ENCODE data around the gene UBE2N. TPM values are rescaled to one million over a fixed set of nuclear protein-coding genes. Genes with fewer than 3 reads are reported as not detected.

UBE2N gene
- total and polyA plus RNA-seq, 10 of the 15 experiments (the other 5 are each of a cell fraction or from before 2014, with no cell fraction given) = 243 to 945 (median 443) TPM

DNA sequence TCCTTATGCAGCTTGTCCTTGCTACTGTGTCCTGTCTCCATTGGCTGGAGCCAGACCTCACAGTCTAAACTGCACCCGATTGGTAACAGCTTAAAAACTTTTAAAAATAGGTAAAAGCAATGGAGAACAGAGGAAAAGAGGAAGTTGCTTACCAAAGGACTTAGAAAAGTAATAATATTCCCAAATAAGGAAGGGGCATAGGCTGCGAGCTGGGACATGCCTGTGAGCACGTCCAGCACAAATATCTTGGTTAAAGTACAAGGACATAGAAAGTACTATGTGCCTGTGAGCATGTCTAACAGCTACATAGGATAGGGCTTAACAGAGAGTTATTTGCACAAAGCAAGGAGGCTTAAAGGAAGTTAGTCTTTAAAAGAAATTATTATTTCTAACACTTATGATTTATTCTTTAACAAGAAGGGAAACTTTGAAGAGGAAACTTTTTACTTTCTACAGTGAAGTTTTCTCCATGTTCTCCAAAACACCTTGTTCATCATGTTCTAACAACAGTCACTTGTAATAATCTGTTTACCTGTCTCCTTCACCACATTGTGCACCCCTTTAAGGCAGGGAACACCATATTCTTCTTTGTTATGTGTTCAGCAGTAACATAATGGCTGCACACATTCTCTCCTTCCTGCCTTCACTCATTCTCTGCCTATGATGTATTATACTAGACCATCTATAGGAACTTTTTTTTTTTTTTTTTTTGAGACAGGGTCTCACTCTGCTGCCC is 9.8 kb upstream of the UBE2N start:
- no peak overlapping the region; the same call in 1 of the 2 replicates for H2AFZ ChIP-seq (ENCODE audit: control insufficient read depth, low read depth, low read length)
- H3K27me3 ChIP-seq (replicated peaks in 1 of 2; ENCODE audit: control insufficient read depth in 2 of 2, insufficient read depth in 2 of 2, low read length in 1 of 2) = no peaks in the 10 kb centered on the region
- ATAC-seq (no peak), DNase-seq (ENCODE audit: low read depth, low spot score) (no peak), FAIRE-seq (no peak)
- 45% methylated on average over 3 of the region's 3 CpGs for WGBS (ENCODE audit: insufficient coverage, insufficient replicate concordance, low lambda C conversion rate, missing lambda C conversion rate)
- no peaks in the 10 kb centered on the region for H3K79me2 ChIP-seq (ENCODE audit: control insufficient read depth, insufficient read depth, low read length)
- intact Hi-C loops (cut with micrococcal nuclease; ENCODE audit: unreplicated experiment) = no loop called here
- no peaks in the 10 kb centered on the region for H4K20me1 ChIP-seq (ENCODE audit: control insufficient read depth, insufficient read depth)
- H3K4me1 ChIP-seq (ENCODE audit: control insufficient read depth, insufficient read depth, low read length) = peaks cover 4% of the 10 kb centered on the region; the same call in 1 of the 2 replicates
- ChIA-PET RAD21 (ENCODE audit: unreplicated experiment) (no interaction called here), CTCF (interaction anchor here (0.7 to 1.6 kb wide), 3 partner anchors 32 to 54 kb away, joined by 3 read pairs; no protein-coding TSS in a partner anchor), POLR2A (interaction anchor here (0.7 to 1.1 kb wide), 3 partner anchors 8 to 25 kb away, joined by 3 read pairs; no protein-coding TSS in a partner anchor), SMC1A (ENCODE audit: uncharacterized antibody, unreplicated experiment) (interaction anchor here (0.6 to 1.4 kb wide), 3 partner anchors 9 to 60 kb away, joined by 3 to 4 read pairs (median 3); partner anchors contain the start of gene UBE2N)
- H3K4me2 ChIP-seq (ENCODE audit: control insufficient read depth, insufficient read depth) = no peak overlapping the region
- BruUV-seq (replicated peaks) = no TSS peak
- no peaks in the 10 kb centered on the region for H3K9me3 ChIP-seq (replicated peaks; ENCODE audit: control insufficient read depth, insufficient read depth, low read length)
- in situ Hi-C loops (cut with MboI) = no loop called here
- no peak overlapping the region for H3K27ac ChIP-seq (ENCODE audit: control insufficient read depth, insufficient read depth)
- H3K4me3 ChIP-seq = no peak overlapping the region
- H3K36me3 ChIP-seq (ENCODE audit: control insufficient read depth in 2 of 2, insufficient read depth in 2 of 2, low read length in 1 of 2) = no peaks in the 10 kb centered on the region
- no peak overlapping the region for H3K9ac ChIP-seq (ENCODE audit: control insufficient read depth, insufficient read depth, low read length)
- TF ChIP-seq, protein P1, sequence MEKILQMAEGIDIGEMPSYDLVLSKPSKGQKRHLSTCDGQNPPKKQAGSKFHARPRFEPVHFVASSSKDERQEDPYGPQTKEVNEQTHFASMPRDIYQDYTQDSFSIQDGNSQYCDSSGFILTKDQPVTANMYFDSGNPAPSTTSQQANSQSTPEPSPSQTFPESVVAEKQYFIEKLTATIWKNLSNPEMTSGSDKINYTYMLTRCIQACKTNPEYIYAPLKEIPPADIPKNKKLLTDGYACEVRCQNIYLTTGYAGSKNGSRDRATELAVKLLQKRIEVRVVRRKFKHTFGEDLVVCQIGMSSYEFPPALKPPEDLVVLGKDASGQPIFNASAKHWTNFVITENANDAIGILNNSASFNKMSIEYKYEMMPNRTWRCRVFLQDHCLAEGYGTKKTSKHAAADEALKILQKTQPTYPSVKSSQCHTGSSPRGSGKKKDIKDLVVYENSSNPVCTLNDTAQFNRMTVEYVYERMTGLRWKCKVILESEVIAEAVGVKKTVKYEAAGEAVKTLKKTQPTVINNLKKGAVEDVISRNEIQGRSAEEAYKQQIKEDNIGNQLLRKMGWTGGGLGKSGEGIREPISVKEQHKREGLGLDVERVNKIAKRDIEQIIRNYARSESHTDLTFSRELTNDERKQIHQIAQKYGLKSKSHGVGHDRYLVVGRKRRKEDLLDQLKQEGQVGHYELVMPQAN (conservative IDR thresholded peaks at IDR 0.05) = no peak
- TF ChIP-seq, protein P2, sequence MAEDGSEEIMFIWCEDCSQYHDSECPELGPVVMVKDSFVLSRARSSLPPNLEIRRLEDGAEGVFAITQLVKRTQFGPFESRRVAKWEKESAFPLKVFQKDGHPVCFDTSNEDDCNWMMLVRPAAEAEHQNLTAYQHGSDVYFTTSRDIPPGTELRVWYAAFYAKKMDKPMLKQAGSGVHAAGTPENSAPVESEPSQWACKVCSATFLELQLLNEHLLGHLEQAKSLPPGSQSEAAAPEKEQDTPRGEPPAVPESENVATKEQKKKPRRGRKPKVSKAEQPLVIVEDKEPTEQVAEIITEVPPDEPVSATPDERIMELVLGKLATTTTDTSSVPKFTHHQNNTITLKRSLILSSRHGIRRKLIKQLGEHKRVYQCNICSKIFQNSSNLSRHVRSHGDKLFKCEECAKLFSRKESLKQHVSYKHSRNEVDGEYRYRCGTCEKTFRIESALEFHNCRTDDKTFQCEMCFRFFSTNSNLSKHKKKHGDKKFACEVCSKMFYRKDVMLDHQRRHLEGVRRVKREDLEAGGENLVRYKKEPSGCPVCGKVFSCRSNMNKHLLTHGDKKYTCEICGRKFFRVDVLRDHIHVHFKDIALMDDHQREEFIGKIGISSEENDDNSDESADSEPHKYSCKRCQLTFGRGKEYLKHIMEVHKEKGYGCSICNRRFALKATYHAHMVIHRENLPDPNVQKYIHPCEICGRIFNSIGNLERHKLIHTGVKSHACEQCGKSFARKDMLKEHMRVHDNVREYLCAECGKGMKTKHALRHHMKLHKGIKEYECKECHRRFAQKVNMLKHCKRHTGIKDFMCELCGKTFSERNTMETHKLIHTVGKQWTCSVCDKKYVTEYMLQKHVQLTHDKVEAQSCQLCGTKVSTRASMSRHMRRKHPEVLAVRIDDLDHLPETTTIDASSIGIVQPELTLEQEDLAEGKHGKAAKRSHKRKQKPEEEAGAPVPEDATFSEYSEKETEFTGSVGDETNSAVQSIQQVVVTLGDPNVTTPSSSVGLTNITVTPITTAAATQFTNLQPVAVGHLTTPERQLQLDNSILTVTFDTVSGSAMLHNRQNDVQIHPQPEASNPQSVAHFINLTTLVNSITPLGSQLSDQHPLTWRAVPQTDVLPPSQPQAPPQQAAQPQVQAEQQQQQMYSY (CRISPR knock-in tag; IDR thresholded peaks at IDR 0.05) = no peak
- TF ChIP-seq HDAC2 (IDR thresholded peaks at IDR 0.05) (no peak), FOS (IDR thresholded peaks at IDR 0.05; ENCODE audit: borderline replicate concordance, extremely low read depth, insufficient read length) (no peak), DPF2 (IDR thresholded peaks at IDR 0.05) (no peak), STAT3 (IDR thresholded peaks at IDR 0.05; ENCODE audit: low read depth, low read length) (no peak), SMAD1 (IDR thresholded peaks at IDR 0.05; ENCODE audit: low read depth, partially characterized antibody) (no peak), MYB (IDR thresholded peaks at IDR 0.05; ENCODE audit: borderline replicate concordance, low read depth, low read length) (no peak), NFYA (IDR thresholded peaks at IDR 0.05; ENCODE audit: borderline replicate concordance, low read depth, low read length) (no peak), ASH2L (IDR thresholded peaks at IDR 0.05; ENCODE audit: borderline replicate concordance, low read depth) (no peak), ZNF384 (IDR thresholded peaks at IDR 0.05; ENCODE audit: borderline replicate concordance, low read depth, low read length) (no peak)
- TF ChIP-seq, protein P3, sequence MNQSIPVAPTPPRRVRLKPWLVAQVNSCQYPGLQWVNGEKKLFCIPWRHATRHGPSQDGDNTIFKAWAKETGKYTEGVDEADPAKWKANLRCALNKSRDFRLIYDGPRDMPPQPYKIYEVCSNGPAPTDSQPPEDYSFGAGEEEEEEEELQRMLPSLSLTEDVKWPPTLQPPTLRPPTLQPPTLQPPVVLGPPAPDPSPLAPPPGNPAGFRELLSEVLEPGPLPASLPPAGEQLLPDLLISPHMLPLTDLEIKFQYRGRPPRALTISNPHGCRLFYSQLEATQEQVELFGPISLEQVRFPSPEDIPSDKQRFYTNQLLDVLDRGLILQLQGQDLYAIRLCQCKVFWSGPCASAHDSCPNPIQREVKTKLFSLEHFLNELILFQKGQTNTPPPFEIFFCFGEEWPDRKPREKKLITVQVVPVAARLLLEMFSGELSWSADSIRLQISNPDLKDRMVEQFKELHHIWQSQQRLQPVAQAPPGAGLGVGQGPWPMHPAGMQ (IDR thresholded peaks at IDR 0.05; ENCODE audit: borderline replicate concordance) = no peak
- TF ChIP-seq, protein P4, sequence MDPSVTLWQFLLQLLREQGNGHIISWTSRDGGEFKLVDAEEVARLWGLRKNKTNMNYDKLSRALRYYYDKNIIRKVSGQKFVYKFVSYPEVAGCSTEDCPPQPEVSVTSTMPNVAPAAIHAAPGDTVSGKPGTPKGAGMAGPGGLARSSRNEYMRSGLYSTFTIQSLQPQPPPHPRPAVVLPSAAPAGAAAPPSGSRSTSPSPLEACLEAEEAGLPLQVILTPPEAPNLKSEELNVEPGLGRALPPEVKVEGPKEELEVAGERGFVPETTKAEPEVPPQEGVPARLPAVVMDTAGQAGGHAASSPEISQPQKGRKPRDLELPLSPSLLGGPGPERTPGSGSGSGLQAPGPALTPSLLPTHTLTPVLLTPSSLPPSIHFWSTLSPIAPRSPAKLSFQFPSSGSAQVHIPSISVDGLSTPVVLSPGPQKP (IDR thresholded peaks at IDR 0.05; ENCODE audit: low read depth, low read length) = no peak
